H1 (cell line): ENCODE measurements around the gene HSPA1A. TPM values are rescaled to one million over a fixed set of nuclear protein-coding genes. Genes with fewer than 3 reads are reported as not detected.

Experiments used
- BCL11A ChIP-seq, 2 experiments: IDR thresholded peaks; one replicate each; pipeline ENCODE4 v1.6.1; 2011; ENCODE audit warnings: low read depth in 2 of 2, low read length in 2 of 2, mild to moderate bottlenecking in 2 of 2
- BRCA1 ChIP-seq: IDR thresholded peaks from 2 replicates; pipeline ENCODE4 v1.6.1; 2012; ENCODE audit warnings: low read depth, low read length, improper control_type of control experiment
- CHD2 ChIP-seq: IDR thresholded peaks from 2 replicates; pipeline ENCODE4 v1.6.1; 2012; ENCODE audit warnings: low read length, improper control_type of control experiment
- CHD7 ChIP-seq: fragments of 300-600 bp; sonication (generic); IDR thresholded peaks from 2 replicates; pipeline ENCODE4 v1.7.1; 2012; ENCODE audit warnings: low read length, moderate library complexity, mild to moderate bottlenecking, inconsistent platforms; ENCODE audit not compliant: insufficient replicate concordance
- JUND ChIP-seq: IDR thresholded peaks from 2 replicates; pipeline ENCODE4 v1.6.1; 2011; ENCODE audit warnings: mild to moderate bottlenecking, improper control_type of control experiment, low read length
- NRF1 ChIP-seq: IDR thresholded peaks from 2 replicates; pipeline ENCODE4 v1.6.1; 2011; ENCODE audit warnings: mild to moderate bottlenecking, low read depth, low read length, improper control_type of control experiment
- RAD21 ChIP-seq, 2 experiments: IDR thresholded peaks in 1 of 2; conservative IDR thresholded peaks in 1 of 2; 2 replicates each; pipeline ENCODE4 v1.6.1; 2011; ENCODE audit warnings: low read depth in 2 of 2, low read length in 2 of 2, improper control_type of control experiment in 1 of 2, inconsistent platforms in 1 of 2, mild to moderate bottlenecking in 1 of 2, moderate library complexity in 1 of 2
- SIN3A ChIP-seq, 2 experiments: IDR thresholded peaks in 1 of 2; conservative IDR thresholded peaks in 1 of 2; 2 replicates each; pipeline ENCODE4 v1.6.1; 2011 to 2012; ENCODE audit warnings: low read length in 2 of 2, improper control_type of control experiment in 1 of 2, low read depth in 1 of 2, mild to moderate bottlenecking in 1 of 2
- SP2 ChIP-seq: IDR thresholded peaks from 2 replicates; pipeline ENCODE4 v1.6.1; 2012; ENCODE audit warnings: mild to moderate bottlenecking, low read length, inconsistent platforms
- polyA plus RNA-seq, 7 experiments: library from polyadenylated mRNA; depleted of rRNA in 3 of 7; stranded (reverse) in 5 of 7; unstranded in 2 of 7; fragments of >200 nt in 5 of 7; fragments of 200-250 nt in 2 of 7; gene quantifications; 1 replicate in 5 of 7; 2 replicates in 1 of 7; 4 replicates in 1 of 7; pipeline versions ENCODE4 v1.2.1 to v1.2.3, GENCODE V29; 2011 to 2013; ENCODE audit warnings: missing spikeins in 2 of 7, mixed read lengths in 2 of 7
- total RNA-seq: library from RNA; stranded (reverse); fragmentation: NEBNext Ultra II Directional; extraction: Animal tissue kit (Norgen Biotek cat#: 25700); gene quantifications from 2 replicates; pipeline ENCODE4 v1.2.1, GENCODE V29; 2021

The HSPA1A gene
- total and polyA plus RNA-seq, 2 of the 8 experiments (the other 6 are each of a cell fraction or from before 2014, with no cell fraction given): 40.7 to 54.0 TPM

GRCh38 chr6:31815025-31815838, at the start of gene HSPA1A, which contains the start of gene HSPA1L (continued):
- no peak for TF ChIP-seq CHD7
- TF ChIP-seq CHD2: no peak
- TF ChIP-seq RAD21 (IDR thresholded peaks at IDR 0.05 in 1 of 2, conservative IDR thresholded peaks at IDR 0.05 in 1 of 2; ENCODE audit: low read depth in 2 of 2, low read length in 2 of 2): no peak
- no peak for TF ChIP-seq JUND
- peak; percentile 49 to 68; a peak in 2 of 4 replicates for TF ChIP-seq SIN3A (conservative IDR thresholded peaks at IDR 0.05 in 1 of 2, IDR thresholded peaks at IDR 0.05 in 1 of 2; ENCODE audit: low read depth in 1 of 2, low read length in 2 of 2)
- no peak for TF ChIP-seq SP2
- peak; percentile 19; the same call in 1 of the 2 replicates for TF ChIP-seq NRF1
- no peak for TF ChIP-seq BRCA1
- TF ChIP-seq BCL11A (IDR thresholded peaks at IDR 0.05; ENCODE audit: low read depth in 2 of 2, low read length in 2 of 2): no peak
